Stimulated activated naive CD8-positive, alpha-beta T cell treated with anti-CD3 and anti-CD28 coated beads, Interleukin-15, amount 100 ng/mL, for 72 hours (primary cell): Measurements from ENCODE around the gene MAEL.
"Not testable (repeated sequence)": the region's sequence is repeated elsewhere in the genome, so short reads cannot be mapped to it uniquely, and the experiment has no call there.

Experiments
- ATAC-seq: fragments of 150-1000 bp; cut with Tn5 transposase; 2 replicates; pipeline ENCODE4 v1.10.0; 2021; ENCODE audit warnings: mild to moderate bottlenecking, moderate library complexity
- DNase-seq, 2 donors: peaks; one replicate each; pipeline ENCODE4 v3.0.0; 2021 to 2022
- H3K27ac Mint-ChIP-seq, 2 donors: one replicate each; pipeline ENCODE4 v1.8.0; 2022; ENCODE audit warnings: mild to moderate bottlenecking in 2 of 2, mixed read lengths in 2 of 2, moderate library complexity in 2 of 2
- H3K27me3 Mint-ChIP-seq: one replicate; pipeline ENCODE4 v1.8.0; 2022; ENCODE audit warnings: mixed read lengths
- H3K4me1 Mint-ChIP-seq: one replicate; pipeline ENCODE4 v1.8.0; 2022; ENCODE audit warnings: mild to moderate bottlenecking, mixed read lengths
- H3K4me3 Mint-ChIP-seq, 2 donors: one replicate each; pipeline ENCODE4 v1.8.0; 2022; ENCODE audit warnings: mild to moderate bottlenecking in 2 of 2, mixed read lengths in 2 of 2, moderate library complexity in 1 of 2
- H3K9me3 Mint-ChIP-seq, 2 donors: one replicate each; pipeline ENCODE4 v1.8.0; 2022; ENCODE audit warnings: mixed read lengths in 2 of 2

The MAEL gene

GRCh38 chr1:167012570-167012969 lies 23.5 kb downstream of the MAEL start:
- no peak overlapping the region for H3K27ac Mint-ChIP-seq
- no peak for DNase-seq

GRCh38 chr1:167013108-167013929 lies 24.2 kb downstream of the MAEL start:
- no peak for DNase-seq
- peaks cover 23% of the 10 kb centered on the region for H3K4me1 Mint-ChIP-seq
- H3K27ac Mint-ChIP-seq = no peak overlapping the region
- ATAC-seq = no peak
- H3K4me3 Mint-ChIP-seq = no peak overlapping the region
- peaks cover 28% of the 10 kb centered on the region for H3K27me3 Mint-ChIP-seq
- H3K9me3 Mint-ChIP-seq = no peaks in the 10 kb centered on the region

More at GRCh38 chr1:167012570-167012969, 23.5 kb downstream of the MAEL start:
- no peak for ATAC-seq
- Mint-ChIP-seq H3K4me1 (peaks cover 23% of the 10 kb centered on the region), H3K27me3 (peaks cover 28% of the 10 kb centered on the region), H3K4me3 (no peak overlapping the region), H3K9me3 (no peaks in the 10 kb centered on the region)

GRCh38 chr1:167016100-167016750 lies 27.1 kb downstream of the MAEL start:
- H3K4me1 Mint-ChIP-seq = peaks cover 3% of the 10 kb centered on the region
- H3K9me3 Mint-ChIP-seq = no peaks in the 10 kb centered on the region
- no peak overlapping the region for H3K4me3 Mint-ChIP-seq
- H3K27me3 Mint-ChIP-seq = peaks cover 26% of the 10 kb centered on the region
- ATAC-seq (no peak), DNase-seq (no peak)
- no peak overlapping the region for H3K27ac Mint-ChIP-seq

- H3K4me3 Mint-ChIP-seq = no peak overlapping the region
- H3K27me3 Mint-ChIP-seq = peaks cover 31% of the 10 kb centered on the region
- H3K9me3 Mint-ChIP-seq = no peaks in the 10 kb centered on the region
- peak; percentile 75 for ATAC-seq
- DNase-seq = no peak
- H3K27ac Mint-ChIP-seq = no peak overlapping the region
- H3K4me1 Mint-ChIP-seq = no peaks in the 10 kb centered on the region
Observed at GRCh38 chr1:167022384-167022783, 33.3 kb downstream of the MAEL start.

GRCh38 chr1:167029553-167029952 lies 40.5 kb downstream of the MAEL start:
- H3K4me3 Mint-ChIP-seq, H3K27ac Mint-ChIP-seq, DNase-seq, ATAC-seq, H3K9me3 Mint-ChIP-seq, H3K4me1 Mint-ChIP-seq: not testable (repeated sequence)
- peaks cover 37% of the 10 kb centered on the region for H3K27me3 Mint-ChIP-seq

- ATAC-seq (no peak), DNase-seq (no peak)
- Mint-ChIP-seq H3K4me3 (no peak overlapping the region), H3K27me3 (peaks cover 2% of the 10 kb centered on the region), H3K4me1 (no peaks in the 10 kb centered on the region), H3K9me3 (no peaks in the 10 kb centered on the region), H3K27ac (no peak overlapping the region)
Observed at GRCh38 chr1:167033646-167034045, 44.6 kb downstream of the MAEL start.

- Mint-ChIP-seq H3K4me1 (peaks cover 21% of the 10 kb centered on the region), H3K9me3 (no peaks in the 10 kb centered on the region)
- peak; percentile 69 to 83 for DNase-seq
Observed at GRCh38 chr1:167043752-167044488, 54.8 kb downstream of the MAEL start.

GRCh38 chr1:167051907-167052306 lies 62.8 kb downstream of the MAEL start:
- Mint-ChIP-seq H3K9me3 (no peaks in the 10 kb centered on the region), H3K4me3 (no peak overlapping the region), H3K27ac (no peak overlapping the region), H3K27me3 (peaks cover 6% of the 10 kb centered on the region), H3K4me1 (no peaks in the 10 kb centered on the region)
- DNase-seq (no peak), ATAC-seq (no peak)

More at GRCh38 chr1:167043752-167044488, 54.8 kb downstream of the MAEL start:
- H3K27ac Mint-ChIP-seq = peak overlapping the region; percentile 85 to 88
- peak; percentile 99 for ATAC-seq
- H3K27me3 Mint-ChIP-seq = peaks cover 11% of the 10 kb centered on the region
- H3K4me3 Mint-ChIP-seq = peak overlapping the region; percentile 85 to 89

GRCh38 chr1:167052389-167052788 lies 63.3 kb downstream of the MAEL start:
- no peaks in the 10 kb centered on the region for H3K9me3 Mint-ChIP-seq
- H3K27me3 Mint-ChIP-seq = peaks cover 6% of the 10 kb centered on the region
- no peaks in the 10 kb centered on the region for H3K4me1 Mint-ChIP-seq
- no peak overlapping the region for H3K27ac Mint-ChIP-seq
- ATAC-seq (no peak), DNase-seq (no peak)
- H3K4me3 Mint-ChIP-seq = no peak overlapping the region

- ATAC-seq (no peak), DNase-seq (no peak)
- H3K27ac Mint-ChIP-seq = no peak overlapping the region
- H3K4me3 Mint-ChIP-seq = no peak overlapping the region
- H3K9me3 Mint-ChIP-seq = no peaks in the 10 kb centered on the region
- peaks cover 6% of the 10 kb centered on the region for H3K27me3 Mint-ChIP-seq
- peaks cover 10% of the 10 kb centered on the region for H3K4me1 Mint-ChIP-seq
Observed at GRCh38 chr1:167054531-167054930, 65.5 kb downstream of the MAEL start.

- ATAC-seq (no peak), DNase-seq (no peak)
- no peak overlapping the region for H3K4me3 Mint-ChIP-seq
- H3K9me3 Mint-ChIP-seq = no peaks in the 10 kb centered on the region
- H3K27me3 Mint-ChIP-seq = peaks cover 6% of the 10 kb centered on the region
- H3K27ac Mint-ChIP-seq = no peak overlapping the region
- H3K4me1 Mint-ChIP-seq = peaks cover 12% of the 10 kb centered on the region
Observed at GRCh38 chr1:167054946-167055630, 66.0 kb downstream of the MAEL start.

- Mint-ChIP-seq H3K27ac (no peak overlapping the region), H3K4me3 (no peak overlapping the region), H3K9me3 (no peaks in the 10 kb centered on the region), H3K4me1 (peaks cover 12% of the 10 kb centered on the region), H3K27me3 (peaks cover 6% of the 10 kb centered on the region)
- ATAC-seq (peak; percentile 48), DNase-seq (no peak)
Observed at GRCh38 chr1:167056529-167057231, 67.6 kb downstream of the MAEL start.

- ATAC-seq (peak; percentile 75), DNase-seq (peak; percentile 30 to 47)
- no peak overlapping the region for H3K4me3 Mint-ChIP-seq
- peaks cover 6% of the 10 kb centered on the region for H3K27me3 Mint-ChIP-seq
- no peak overlapping the region for H3K27ac Mint-ChIP-seq
- peaks cover 12% of the 10 kb centered on the region for H3K4me1 Mint-ChIP-seq
- H3K9me3 Mint-ChIP-seq = no peaks in the 10 kb centered on the region
Observed at GRCh38 chr1:167057241-167057688, 68.2 kb downstream of the MAEL start.

GRCh38 chr1:167059045-167059808 lies 70.1 kb downstream of the MAEL start:
- Mint-ChIP-seq H3K9me3 (no peaks in the 10 kb centered on the region), H3K4me1 (peaks cover 12% of the 10 kb centered on the region), H3K27ac (peak overlapping the region in 1 of 2 donors; percentile 84), H3K4me3 (no peak overlapping the region), H3K27me3 (no peaks in the 10 kb centered on the region)
- ATAC-seq = peak; percentile 49
- DNase-seq = peak; percentile 70 to 72
